SW480 (cell line): ENCODE results near the gene CD79B.

ENCODE experiments used
- DNase-seq: peaks from one replicate; pipeline ENCODE4 v3.0.0-alpha.2; 2016; ENCODE audit warnings: low spot score

Gene CD79B

GRCh38 chr17:63931981-63932561 is at the start of gene CD79B:
Gene CD79B, minus strand, starts transcription at chr17:63932331. Its CDS starts 70 bp downstream, at chr17:63932261.
- no peak for DNase-seq

DNA sequence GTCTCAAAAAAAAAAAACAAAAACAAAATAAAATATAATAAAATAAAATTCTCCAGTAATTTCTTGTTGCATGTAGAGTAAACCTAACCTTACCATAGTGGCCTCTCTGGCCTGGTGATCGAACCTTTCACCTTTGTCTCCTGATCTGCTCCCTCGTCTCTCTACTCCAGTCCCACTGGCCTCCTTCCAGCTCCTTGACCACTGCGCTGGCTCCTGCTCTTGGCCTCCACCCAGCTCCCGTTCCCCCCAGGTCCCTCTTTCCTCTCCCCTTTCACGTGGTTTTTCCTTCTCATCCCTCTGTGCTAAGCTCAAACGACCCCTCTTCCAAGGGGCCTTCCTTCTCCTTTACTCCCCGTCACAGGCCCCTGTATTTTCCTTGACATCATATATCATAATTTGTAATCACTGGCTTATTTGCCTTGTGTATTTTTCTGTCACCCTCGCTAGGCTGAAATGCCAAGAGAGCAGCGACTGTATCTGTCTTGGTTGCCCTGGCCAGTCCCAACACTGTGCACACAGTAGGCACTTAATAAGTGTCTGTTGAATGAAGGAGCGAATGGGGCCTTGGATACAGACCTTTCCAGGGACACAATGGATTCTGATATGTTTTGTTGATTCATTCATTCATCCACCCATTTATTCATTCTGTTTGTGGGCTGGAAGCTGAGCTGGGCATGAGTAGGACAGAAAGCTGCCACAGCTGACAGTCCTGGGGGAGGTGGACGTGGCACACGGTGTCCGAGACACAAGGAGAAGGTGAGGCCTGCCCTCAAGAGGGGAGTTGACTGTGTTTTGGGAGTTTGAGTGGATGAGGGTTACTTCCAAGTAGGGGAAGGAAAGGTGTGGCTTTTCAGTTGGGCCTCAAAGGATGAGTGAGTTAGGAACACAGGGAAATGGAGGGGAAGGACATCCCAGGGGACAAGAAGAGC is 46.4 kb upstream of the CD79B start:
- no peak for DNase-seq

- no peak for DNase-seq
These were observed 44.6 kb upstream of the CD79B start for GRCh38 chr17:63976702-63977101.

DNA sequence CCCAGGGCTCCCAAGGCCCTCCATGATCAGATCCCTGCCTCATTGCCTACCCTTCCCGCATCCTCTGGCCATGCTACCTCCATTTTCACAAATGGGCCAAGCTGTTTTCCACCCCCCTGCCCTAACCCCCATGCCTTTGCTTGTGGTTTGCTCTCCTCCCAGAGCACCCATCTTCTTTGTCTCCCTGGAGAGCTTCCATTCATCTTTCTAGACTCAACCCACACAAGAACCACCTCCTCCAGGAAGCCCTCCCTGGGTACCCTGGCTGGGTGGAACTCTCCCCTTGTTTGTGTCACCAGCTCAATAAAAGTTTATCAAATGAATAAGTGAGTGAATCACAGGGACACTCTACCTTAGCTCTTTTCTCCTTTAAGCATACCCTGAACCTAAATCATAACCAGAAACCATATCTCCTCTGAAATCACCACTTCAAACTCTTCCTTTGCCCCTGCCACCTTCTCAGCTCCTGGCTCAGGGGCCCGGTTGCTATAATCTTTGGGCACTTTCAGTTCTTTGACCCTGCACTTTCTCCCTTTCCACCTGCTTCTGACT is 43.5 kb upstream of the CD79B start:
- DNase-seq: no peak

DNA sequence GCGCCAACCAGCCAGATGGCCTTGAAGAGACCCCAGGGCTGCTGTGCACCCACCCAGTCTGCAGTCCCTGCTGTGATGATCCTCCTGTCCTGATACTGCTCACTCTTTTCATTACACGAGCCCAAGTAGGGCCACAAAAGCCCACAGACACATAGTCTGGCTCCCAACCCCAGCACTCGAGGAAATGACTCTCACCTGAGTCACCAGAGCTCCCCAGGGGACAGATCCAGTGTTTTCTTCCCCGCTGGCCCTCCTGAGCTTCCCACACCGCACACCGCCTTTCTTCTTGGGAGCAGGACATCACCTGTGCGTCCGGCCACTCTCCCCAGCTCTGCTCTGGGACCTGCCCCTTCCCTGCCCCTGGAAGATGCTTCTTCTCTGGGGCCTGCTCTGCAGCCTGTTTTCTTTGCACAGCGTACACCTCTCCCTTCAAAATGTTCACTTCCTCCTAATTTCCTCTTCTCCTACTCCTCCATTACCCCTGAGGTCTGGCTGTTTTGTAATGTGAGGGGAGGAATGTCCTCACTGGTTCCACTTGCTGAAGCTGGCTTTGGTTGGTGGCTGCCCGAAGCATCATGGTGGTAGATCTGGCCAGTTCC is 42.6 kb upstream of the CD79B start:
- peak; percentile 82 for DNase-seq

GRCh38 chr17:63973930-63974593 is 41.9 kb upstream of the CD79B start:
- DNase-seq: peak; percentile 76

DNA sequence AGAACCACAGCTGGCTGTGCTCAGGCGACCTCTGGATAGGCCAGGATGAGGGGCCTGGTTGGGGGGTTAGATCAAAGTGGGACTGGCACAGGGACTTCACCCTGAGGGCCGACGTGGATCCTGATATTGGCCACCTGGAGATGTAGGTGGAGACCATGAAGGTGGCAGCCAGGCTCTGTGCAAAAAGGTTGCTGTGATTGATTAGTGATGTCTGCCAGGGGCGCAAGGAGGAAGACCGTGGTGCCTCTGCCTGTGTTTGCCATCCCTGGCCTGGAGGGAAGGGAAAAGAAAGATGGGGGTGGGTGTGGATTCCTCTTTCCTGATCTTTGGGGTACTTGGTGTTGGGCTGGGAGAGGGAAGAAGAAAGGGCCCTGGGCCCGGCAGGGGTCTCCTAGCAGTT is 41.1 kb upstream of the CD79B start:
- no peak for DNase-seq

DNA sequence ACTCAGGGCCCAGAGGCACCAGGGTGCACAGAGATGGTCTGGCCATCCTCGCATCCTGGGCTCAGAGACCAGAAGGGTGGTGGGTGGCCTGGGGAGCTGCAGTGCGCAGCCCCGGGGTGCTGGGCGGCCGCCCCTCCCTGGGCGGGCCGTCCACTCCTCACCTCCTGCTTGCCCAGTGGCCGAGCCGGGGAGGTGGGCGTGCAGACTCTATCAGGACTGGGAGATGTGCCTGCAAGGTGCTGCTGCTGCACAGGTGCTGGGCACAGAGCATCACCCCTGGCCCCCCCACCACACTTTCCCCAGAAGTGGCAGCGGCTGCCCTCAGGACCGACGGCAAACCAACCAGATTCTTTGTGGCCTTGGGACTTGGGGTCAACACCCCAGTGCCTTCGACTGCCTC is 40.7 kb upstream of the CD79B start, which contains the start of gene SCN4A:
Gene SCN4A (minus strand): TSS at position 123 of the 400 bp plus-strand sequence. CDS start 77 bp downstream, at position 46.
- DNase-seq: no peak

DNA sequence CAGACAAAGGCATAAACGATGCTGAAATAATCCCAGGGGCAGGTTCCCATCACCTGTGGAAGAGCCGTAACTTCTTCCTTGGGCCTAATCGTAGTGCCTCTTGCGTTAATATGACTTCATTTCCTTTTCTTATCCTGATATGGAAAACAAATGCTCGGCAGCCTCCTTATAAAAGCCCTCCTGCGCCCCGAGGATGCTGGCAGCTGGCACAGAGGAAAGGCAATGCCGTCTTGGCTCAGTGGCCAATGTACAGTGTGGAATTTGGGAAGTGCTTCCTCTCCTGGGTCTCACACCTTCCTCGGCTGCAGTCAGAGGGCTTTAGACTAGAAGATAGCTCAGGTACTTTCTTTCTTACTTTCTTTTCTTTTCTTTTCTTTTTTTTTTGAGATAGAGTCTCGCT is 37.1 kb upstream of the CD79B start:
- DNase-seq: no peak

DNA sequence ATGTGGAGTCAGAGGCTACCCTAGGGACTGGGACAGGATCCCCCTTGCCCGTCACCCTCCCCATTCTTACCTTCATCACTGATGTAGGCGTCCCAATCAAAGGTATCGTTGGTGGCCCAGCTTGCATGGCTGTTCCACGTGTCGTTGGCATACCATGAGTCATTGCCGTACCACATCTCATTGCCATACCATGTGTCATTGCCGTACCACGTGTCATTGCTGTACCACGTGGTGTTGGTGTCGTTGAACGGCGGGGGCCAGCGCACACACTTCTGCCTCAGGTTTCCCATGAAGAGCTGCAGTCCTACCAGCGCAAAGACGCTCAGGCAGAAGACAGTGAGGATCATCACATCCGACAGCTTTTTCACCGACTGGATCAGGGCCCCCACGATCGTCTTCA is 35.8 kb upstream of the CD79B start:
- DNase-seq: peak; percentile 33

- DNase-seq: no peak
These were observed 34.6 kb upstream of the CD79B start for GRCh38 chr17:63966646-63967264.

DNA sequence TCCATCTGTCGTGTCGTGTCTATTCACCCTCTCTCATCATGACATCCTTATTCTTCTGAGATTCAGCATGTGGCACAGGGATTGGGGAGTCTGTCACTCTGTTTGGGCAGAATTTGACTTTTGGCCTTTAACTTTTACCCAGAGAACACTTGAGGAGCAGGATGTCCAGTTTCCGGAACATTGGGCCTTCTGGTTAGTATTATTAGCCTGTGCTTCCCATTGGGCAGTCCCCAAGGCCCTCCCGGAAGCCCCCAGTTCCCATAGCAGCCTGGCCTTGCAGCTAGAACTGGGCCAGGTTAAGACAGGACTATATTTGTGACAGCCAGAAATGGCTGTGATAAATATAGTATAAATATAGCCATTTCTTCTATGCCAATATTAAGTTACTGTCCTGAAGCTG is 31.0 kb upstream of the CD79B start:
- DNase-seq: no peak

DNA sequence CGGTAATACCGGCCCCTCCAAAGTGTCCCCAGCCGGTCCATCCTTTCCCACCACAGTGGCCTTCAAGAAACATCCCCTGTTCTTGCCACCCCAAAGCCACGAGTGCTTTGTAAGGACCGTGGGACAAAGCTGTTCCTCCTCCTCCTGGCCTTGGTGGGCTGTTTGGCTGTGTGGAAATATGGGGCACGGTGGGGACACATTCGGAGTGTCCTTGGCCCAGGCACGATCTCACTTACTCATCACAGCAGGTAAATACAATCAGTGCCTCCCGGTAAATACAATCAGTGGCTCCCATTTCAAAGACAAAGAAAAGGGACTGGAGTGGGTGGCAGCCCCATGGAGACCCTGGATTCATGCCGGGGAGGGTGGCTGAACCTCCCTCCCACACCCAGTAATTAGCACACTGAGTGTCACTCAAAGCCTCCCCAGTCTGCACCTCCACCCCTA is 30.2 kb upstream of the CD79B start:
- no peak for DNase-seq

GRCh38 chr17:63961355-63962212 is 29.5 kb upstream of the CD79B start:
- DNase-seq: peak; percentile 80

DNA sequence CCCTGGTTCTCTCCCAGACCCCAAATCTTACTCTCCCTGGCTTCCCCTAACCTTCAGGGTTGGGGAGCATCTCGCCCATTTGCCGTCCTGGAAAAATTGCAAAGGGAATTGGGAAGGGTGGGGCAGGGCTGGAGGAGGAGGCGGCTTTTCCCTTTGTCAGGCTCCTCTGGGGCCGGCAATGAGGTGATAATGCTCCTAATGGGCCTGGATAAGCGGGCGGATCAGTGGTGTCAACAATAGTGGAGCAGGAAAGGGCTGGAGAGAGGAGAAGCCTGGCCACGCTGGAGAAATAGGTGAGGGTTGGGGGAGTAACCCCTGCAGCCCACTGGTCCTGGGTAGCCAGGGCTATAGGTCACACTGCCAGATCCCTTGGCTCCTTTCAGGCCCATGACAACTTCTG is 28.3 kb upstream of the CD79B start:
- no peak for DNase-seq

DNA sequence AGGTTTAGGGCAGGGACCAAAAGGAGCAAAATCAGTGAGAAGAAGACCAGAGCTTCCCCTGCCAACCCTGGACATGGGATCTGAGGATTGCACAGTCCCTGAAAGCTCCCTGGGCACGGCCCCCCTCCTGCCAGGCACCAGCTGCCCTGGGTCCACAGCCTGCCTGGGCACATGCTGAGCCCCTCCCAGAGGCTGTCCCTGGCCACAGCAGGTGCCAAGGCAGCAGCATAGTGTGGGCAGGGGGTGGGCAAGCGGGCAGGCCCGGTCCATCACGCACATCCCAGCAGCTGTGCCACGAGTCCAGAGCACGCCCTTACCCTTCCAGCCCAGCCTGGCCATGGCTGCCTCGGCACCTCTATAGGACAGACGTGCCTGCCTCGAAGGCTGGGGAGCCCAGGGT is 27.9 kb upstream of the CD79B start:
- no peak for DNase-seq

DNA sequence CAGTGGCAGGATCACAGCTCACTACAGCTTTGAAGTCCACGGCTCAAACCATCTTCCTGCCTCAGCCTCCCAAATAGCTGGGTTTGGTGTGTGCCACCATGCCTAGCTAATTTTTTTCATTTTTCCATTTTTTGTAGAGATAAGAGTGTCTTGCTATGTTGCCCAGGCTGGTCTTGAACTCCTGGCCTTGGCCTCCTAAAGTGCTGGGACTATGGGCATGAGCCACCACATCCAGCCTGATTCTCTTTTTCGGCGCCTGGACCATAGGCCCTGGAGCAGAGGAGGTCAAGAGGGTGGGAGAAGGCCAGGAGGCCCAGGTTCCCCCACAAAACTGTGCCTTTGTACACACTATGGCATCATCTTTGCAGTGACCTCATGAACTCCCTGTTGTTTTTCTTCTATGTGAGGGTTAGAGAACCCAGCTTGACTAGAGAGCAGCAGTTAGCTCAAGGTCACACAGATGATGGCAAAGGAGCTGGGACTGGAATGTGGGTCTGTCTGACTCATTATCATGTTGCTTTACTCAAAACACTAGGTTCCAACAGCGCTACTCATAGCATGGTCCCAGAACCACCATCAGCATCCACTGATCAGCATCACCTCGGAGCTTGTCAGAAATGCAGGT is 24.3 kb upstream of the CD79B start:
- no peak for DNase-seq

GRCh38 chr17:63955791-63956190 is 23.7 kb upstream of the CD79B start:
- DNase-seq: no peak

DNA sequence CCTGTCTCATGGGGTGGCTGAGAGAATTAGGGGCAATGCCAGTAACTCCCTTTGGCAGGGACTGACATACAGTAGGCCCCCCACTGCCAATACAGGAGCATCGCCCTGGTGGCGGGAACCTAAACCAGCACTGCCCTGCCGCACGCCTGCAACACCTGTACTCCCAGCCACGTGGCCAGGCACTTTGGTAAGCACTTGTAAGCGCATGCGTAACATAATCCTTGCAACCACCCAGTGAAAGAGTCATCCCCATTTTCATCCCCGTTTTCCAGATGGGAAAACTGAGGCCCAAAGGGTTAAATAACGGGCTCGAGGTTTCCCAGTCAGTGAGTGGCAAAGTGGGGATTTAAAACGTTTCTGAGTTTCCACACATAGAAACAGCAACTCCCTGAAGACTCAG is 23.1 kb upstream of the CD79B start:
- DNase-seq: no peak

DNA sequence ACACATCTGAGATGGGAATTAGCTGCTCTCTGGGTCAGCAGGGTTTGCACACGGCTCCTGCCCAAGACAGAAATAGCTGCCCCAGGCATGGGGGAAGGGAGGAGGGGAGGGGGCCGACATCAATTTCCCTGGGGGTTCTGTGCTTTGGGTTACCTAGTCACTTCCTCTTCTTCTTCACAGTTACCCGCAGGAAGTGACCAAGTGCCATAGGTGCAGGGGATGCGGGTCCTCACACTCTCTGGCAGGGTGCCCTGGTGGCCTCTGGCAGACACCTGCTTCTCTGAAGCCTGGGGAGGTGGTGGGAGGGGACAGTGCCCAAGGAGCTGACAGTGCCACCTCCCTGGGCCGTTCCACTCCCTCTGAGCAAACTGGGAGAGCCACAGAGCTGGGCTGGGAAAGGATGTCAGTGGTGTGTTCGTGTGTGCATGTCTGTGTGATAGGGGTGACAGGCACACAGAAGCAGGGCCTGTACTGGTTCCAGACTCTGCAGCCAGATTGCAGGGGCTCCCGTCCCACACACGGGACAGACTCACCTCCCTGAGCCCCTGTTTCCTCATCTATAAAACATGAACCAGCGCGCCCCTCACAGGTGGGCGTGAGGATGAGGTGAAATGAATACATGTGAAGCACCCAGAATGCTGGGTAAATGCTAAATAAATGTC is 22.4 kb upstream of the CD79B start:
- no peak for DNase-seq
